Measurements from ENCODE around the gene ZC2HC1B. TPM values are rescaled to one million over a fixed set of nuclear protein-coding genes. Genes with fewer than 3 reads are reported as not detected.

The ZC2HC1B gene
- total and polyA plus RNA-seq, 9 of the 15 experiments (the other 6 are each of a cell fraction or from before 2014, with no cell fraction given): not detected

DNA sequence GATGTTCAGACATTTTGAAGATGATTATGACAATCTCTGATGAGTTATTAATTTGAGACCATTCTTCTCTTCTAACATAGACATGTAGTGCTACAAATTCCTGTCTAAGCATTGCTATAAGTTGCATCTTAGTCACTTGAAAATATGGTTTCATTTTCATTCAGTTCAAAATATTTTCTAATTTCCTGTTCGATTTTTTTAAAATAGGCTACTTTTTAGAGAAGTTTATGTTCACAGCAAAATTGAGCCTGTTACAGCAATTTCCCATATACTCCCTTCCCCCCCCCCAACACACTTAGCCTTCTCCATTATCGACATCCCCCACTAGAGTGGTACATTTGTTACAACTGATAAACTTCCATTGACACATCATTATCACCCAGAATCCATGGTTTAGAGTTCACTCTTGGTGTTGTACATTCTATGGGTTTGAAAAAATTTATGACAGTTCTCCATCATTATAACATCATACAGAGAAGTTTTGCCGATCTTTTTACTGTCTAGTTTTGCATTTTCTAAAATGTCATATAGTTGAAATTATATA is 112.6 kb downstream of the ZC2HC1B start (continued):
- peak; percentile 65; the same call in 1 of the 2 replicates for TF ChIP-seq DPF2 (IDR thresholded peaks at IDR 0.05)
- TF ChIP-seq, protein P1, sequence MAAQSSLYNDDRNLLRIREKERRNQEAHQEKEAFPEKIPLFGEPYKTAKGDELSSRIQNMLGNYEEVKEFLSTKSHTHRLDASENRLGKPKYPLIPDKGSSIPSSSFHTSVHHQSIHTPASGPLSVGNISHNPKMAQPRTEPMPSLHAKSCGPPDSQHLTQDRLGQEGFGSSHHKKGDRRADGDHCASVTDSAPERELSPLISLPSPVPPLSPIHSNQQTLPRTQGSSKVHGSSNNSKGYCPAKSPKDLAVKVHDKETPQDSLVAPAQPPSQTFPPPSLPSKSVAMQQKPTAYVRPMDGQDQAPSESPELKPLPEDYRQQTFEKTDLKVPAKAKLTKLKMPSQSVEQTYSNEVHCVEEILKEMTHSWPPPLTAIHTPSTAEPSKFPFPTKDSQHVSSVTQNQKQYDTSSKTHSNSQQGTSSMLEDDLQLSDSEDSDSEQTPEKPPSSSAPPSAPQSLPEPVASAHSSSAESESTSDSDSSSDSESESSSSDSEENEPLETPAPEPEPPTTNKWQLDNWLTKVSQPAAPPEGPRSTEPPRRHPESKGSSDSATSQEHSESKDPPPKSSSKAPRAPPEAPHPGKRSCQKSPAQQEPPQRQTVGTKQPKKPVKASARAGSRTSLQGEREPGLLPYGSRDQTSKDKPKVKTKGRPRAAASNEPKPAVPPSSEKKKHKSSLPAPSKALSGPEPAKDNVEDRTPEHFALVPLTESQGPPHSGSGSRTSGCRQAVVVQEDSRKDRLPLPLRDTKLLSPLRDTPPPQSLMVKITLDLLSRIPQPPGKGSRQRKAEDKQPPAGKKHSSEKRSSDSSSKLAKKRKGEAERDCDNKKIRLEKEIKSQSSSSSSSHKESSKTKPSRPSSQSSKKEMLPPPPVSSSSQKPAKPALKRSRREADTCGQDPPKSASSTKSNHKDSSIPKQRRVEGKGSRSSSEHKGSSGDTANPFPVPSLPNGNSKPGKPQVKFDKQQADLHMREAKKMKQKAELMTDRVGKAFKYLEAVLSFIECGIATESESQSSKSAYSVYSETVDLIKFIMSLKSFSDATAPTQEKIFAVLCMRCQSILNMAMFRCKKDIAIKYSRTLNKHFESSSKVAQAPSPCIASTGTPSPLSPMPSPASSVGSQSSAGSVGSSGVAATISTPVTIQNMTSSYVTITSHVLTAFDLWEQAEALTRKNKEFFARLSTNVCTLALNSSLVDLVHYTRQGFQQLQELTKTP (IDR thresholded peaks at IDR 0.05; ENCODE audit: low read depth in 1 of 2, partially characterized antibody in 2 of 2): no peak
- TF ChIP-seq, protein P2, sequence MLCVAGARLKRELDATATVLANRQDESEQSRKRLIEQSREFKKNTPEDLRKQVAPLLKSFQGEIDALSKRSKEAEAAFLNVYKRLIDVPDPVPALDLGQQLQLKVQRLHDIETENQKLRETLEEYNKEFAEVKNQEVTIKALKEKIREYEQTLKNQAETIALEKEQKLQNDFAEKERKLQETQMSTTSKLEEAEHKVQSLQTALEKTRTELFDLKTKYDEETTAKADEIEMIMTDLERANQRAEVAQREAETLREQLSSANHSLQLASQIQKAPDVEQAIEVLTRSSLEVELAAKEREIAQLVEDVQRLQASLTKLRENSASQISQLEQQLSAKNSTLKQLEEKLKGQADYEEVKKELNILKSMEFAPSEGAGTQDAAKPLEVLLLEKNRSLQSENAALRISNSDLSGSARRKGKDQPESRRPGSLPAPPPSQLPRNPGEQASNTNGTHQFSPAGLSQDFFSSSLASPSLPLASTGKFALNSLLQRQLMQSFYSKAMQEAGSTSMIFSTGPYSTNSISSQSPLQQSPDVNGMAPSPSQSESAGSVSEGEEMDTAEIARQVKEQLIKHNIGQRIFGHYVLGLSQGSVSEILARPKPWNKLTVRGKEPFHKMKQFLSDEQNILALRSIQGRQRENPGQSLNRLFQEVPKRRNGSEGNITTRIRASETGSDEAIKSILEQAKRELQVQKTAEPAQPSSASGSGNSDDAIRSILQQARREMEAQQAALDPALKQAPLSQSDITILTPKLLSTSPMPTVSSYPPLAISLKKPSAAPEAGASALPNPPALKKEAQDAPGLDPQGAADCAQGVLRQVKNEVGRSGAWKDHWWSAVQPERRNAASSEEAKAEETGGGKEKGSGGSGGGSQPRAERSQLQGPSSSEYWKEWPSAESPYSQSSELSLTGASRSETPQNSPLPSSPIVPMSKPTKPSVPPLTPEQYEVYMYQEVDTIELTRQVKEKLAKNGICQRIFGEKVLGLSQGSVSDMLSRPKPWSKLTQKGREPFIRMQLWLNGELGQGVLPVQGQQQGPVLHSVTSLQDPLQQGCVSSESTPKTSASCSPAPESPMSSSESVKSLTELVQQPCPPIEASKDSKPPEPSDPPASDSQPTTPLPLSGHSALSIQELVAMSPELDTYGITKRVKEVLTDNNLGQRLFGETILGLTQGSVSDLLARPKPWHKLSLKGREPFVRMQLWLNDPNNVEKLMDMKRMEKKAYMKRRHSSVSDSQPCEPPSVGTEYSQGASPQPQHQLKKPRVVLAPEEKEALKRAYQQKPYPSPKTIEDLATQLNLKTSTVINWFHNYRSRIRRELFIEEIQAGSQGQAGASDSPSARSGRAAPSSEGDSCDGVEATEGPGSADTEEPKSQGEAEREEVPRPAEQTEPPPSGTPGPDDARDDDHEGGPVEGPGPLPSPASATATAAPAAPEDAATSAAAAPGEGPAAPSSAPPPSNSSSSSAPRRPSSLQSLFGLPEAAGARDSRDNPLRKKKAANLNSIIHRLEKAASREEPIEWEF (CRISPR knock-in tag; IDR thresholded peaks at IDR 0.05): no peak
- TF ChIP-seq HDAC6 (IDR thresholded peaks at IDR 0.05; ENCODE audit: low read depth, low read length): no peak
- TF ChIP-seq ZBTB8A (IDR thresholded peaks at IDR 0.05; ENCODE audit: partially characterized antibody): no peak
- TF ChIP-seq, protein P3, sequence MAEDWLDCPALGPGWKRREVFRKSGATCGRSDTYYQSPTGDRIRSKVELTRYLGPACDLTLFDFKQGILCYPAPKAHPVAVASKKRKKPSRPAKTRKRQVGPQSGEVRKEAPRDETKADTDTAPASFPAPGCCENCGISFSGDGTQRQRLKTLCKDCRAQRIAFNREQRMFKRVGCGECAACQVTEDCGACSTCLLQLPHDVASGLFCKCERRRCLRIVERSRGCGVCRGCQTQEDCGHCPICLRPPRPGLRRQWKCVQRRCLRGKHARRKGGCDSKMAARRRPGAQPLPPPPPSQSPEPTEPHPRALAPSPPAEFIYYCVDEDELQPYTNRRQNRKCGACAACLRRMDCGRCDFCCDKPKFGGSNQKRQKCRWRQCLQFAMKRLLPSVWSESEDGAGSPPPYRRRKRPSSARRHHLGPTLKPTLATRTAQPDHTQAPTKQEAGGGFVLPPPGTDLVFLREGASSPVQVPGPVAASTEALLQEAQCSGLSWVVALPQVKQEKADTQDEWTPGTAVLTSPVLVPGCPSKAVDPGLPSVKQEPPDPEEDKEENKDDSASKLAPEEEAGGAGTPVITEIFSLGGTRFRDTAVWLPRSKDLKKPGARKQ (CRISPR knock-in tag; IDR thresholded peaks at IDR 0.05): no peak
- TF ChIP-seq ZNF740 (CRISPR knock-in tag; IDR thresholded peaks at IDR 0.05): no peak
- peak in 1 of 2 experiments; percentile 63; a peak in 1 of 4 replicates for TF ChIP-seq ZNF740 (tag; IDR thresholded peaks at IDR 0.05)
- TF ChIP-seq ARID1B (IDR thresholded peaks at IDR 0.05): peak; percentile 61
- peak; percentile 36; the same call in 1 of the 2 replicates for TF ChIP-seq TEAD4 (IDR thresholded peaks at IDR 0.05; ENCODE audit: low read length)
- TF ChIP-seq TEAD4 (CRISPR knock-in tag; IDR thresholded peaks at IDR 0.05; ENCODE audit: borderline replicate concordance): no peak
- peak; percentile 34; the same call in 1 of the 2 replicates for TF ChIP-seq SMARCA4 (IDR thresholded peaks at IDR 0.05)
- TF ChIP-seq, protein P4, sequence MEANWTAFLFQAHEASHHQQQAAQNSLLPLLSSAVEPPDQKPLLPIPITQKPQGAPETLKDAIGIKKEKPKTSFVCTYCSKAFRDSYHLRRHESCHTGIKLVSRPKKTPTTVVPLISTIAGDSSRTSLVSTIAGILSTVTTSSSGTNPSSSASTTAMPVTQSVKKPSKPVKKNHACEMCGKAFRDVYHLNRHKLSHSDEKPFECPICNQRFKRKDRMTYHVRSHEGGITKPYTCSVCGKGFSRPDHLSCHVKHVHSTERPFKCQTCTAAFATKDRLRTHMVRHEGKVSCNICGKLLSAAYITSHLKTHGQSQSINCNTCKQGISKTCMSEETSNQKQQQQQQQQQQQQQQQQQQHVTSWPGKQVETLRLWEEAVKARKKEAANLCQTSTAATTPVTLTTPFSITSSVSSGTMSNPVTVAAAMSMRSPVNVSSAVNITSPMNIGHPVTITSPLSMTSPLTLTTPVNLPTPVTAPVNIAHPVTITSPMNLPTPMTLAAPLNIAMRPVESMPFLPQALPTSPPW (CRISPR knock-in tag; IDR thresholded peaks at IDR 0.05): peak; percentile 46
- TF ChIP-seq ZNF75A (CRISPR knock-in tag; IDR thresholded peaks at IDR 0.05): no peak

Measured in K562 (cell line).